ENCODE data around the gene SEC61A1. TPM values are rescaled to one million over a fixed set of nuclear protein-coding genes. Genes with fewer than 3 reads are reported as not detected.

Gene SEC61A1
- total RNA-seq, 6 experiments from 2014 or later: 120 to 187 (median 151) TPM

DNA sequence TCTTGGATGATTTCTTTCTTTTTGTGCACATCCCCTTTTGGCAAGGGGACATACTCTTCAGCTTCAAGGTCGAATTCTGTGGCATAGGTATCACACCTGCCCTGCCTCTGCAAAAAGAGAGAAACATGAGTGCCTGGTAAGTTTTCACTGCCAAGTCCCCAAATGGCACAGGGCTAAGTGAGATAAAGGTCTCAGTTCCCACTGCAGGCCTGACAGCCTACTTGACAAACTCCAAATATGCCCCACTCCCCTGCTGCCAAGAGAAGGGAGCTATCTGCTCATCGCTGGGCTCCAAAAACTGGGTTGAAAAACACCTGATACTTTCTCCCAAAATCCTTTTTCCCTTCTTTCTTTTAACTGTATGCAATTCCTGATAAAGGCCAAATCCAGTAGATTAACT, 48.4 kb downstream of the SEC61A1 start:
- WGBS (ENCODE audit: insufficient coverage, low coverage, low lambda C conversion rate, missing lambda C conversion rate): 93% methylated on average over 1 of the region's 2 CpGs
- intact Hi-C loops (cut with DNase I): no loop called here
- no peak for TF ChIP-seq POLR2A (IDR thresholded peaks at IDR 0.05)
- TF ChIP-seq, protein P1, sequence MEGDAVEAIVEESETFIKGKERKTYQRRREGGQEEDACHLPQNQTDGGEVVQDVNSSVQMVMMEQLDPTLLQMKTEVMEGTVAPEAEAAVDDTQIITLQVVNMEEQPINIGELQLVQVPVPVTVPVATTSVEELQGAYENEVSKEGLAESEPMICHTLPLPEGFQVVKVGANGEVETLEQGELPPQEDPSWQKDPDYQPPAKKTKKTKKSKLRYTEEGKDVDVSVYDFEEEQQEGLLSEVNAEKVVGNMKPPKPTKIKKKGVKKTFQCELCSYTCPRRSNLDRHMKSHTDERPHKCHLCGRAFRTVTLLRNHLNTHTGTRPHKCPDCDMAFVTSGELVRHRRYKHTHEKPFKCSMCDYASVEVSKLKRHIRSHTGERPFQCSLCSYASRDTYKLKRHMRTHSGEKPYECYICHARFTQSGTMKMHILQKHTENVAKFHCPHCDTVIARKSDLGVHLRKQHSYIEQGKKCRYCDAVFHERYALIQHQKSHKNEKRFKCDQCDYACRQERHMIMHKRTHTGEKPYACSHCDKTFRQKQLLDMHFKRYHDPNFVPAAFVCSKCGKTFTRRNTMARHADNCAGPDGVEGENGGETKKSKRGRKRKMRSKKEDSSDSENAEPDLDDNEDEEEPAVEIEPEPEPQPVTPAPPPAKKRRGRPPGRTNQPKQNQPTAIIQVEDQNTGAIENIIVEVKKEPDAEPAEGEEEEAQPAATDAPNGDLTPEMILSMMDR (IDR thresholded peaks at IDR 0.05): no peak
- no peak for ATAC-seq
- Histone ChIP-seq H3K9me3 (no peaks in the 10 kb centered on the region), H3K27ac (peak overlapping the region in 1 of 3 donors; percentile 35), H3K4me3 (no peak overlapping the region), H3K27me3 (no peaks in the 10 kb centered on the region), H3K4me1 (peaks cover 0 to 46% (median 15%) of the 10 kb centered on the region in 4 donors), H3K36me3 (peaks cover 0 to 34% (median 0%) of the 10 kb centered on the region in 4 donors)
- no peak for DNase-seq

DNA sequence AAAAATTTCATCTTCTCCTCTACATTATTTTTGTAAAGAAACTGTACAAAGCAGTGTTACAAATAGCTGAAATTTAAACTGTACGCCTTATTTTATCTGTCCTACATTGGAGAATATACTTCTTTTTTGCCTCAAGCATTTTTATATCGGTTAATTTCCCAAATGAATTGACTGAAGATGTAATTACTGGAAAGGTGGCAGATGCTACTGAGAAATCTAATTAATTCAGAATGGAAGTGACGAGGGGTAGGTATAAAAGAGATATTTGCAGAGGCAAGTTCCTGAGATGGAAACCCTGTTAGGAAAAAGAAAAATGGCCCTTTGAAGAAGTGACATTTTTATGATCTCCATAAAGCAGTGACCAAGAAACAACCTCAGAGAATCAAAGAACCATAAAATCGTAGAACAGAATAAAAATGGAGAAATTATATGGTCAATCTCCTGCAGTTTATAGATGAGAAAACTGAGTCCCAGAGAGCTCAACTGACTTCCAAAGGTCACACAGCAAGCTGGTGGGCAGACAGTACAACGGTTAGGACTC, 51.0 kb downstream of the SEC61A1 start:
- H3K4me3 ChIP-seq: no peak overlapping the region
- no peaks in the 10 kb centered on the region for H3K9me3 ChIP-seq
- H3K27me3 ChIP-seq: no peaks in the 10 kb centered on the region
- 85% methylated on average over 4 of the region's 5 CpGs for WGBS (ENCODE audit: insufficient coverage, low coverage, low lambda C conversion rate, missing lambda C conversion rate)
- no peak for TF ChIP-seq POLR2A (IDR thresholded peaks at IDR 0.05)
- TF ChIP-seq, protein P1 (IDR thresholded peaks at IDR 0.05): no peak
- ATAC-seq (no peak), DNase-seq (no peak)
- H3K27ac ChIP-seq: no peak overlapping the region
- intact Hi-C loops (cut with DNase I): no loop called here
- H3K36me3 ChIP-seq: peaks cover 0 to 28% (median 0%) of the 10 kb centered on the region in 4 donors
- H3K4me1 ChIP-seq: peaks cover 0 to 34% (median 11%) of the 10 kb centered on the region in 4 donors

DNA sequence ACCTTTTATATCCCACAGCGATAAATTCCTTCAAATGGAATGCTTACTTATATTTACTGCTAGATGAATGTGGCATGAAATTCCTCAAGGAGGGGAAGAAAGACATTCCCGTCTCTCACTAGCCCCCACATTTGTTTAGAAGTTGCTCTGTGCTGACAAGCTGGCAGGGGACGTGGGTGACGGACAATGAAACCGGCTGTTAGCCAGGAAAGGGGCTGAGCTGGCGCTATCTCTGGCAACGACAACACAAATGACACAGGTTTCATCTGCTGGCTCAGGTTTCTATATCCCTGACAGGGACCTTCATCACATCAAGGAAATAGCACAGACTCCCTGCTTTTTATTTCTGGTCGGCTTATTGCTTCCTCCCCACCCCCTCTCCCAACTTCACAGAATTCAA, 55.6 kb downstream of the SEC61A1 start:
- ATAC-seq (peak; percentile 88 to 96 (median 93)), DNase-seq (peak; percentile 66 to 69 (median 69))
- Histone ChIP-seq H3K9me3 (no peaks in the 10 kb centered on the region), H3K27ac (no peak overlapping the region), H3K27me3 (no peaks in the 10 kb centered on the region), H3K4me1 (peaks cover 0 to 10% (median 0%) of the 10 kb centered on the region in 4 donors), H3K36me3 (peaks cover 0 to 22% (median 0%) of the 10 kb centered on the region in 4 donors), H3K4me3 (no peak overlapping the region)
- intact Hi-C loops (cut with DNase I): no loop called here
- 35% methylated on average over 6 of the region's 8 CpGs for WGBS (ENCODE audit: insufficient coverage, low coverage, low lambda C conversion rate, missing lambda C conversion rate)
- TF ChIP-seq, protein P1 (IDR thresholded peaks at IDR 0.05): no peak
- TF ChIP-seq POLR2A (IDR thresholded peaks at IDR 0.05): no peak

DNA sequence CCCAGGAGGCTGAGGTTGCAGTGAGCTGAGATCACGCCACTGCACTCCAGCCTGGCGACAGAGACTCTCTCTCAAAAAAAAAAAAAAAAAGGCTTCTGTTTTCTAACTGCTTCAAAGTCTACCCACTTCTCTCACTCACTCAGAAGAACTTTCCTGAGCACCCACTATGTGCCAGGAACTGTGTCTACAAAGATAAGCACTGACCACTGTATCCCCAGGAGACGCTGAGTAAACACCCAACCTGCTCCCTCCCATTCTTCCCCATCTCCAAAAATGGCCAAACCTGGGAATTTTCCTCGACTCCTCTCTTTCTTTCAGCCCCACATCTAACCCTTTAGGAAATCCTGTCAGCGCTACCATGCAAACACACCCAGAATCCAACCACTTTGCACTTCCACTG, 58.9 kb downstream of the SEC61A1 start:
- intact Hi-C loops (cut with DNase I): no loop called here
- Histone ChIP-seq H3K9me3 (no peaks in the 10 kb centered on the region), H3K36me3 (peaks cover 0 to 6% (median 0%) of the 10 kb centered on the region in 4 donors), H3K4me3 (no peak overlapping the region), H3K4me1 (peaks cover 0 to 20% (median 0%) of the 10 kb centered on the region in 4 donors), H3K27ac (no peak overlapping the region), H3K27me3 (no peaks in the 10 kb centered on the region)
- ATAC-seq (no peak), DNase-seq (no peak)
- WGBS (ENCODE audit: insufficient coverage, low coverage, low lambda C conversion rate, missing lambda C conversion rate): 94% methylated on average over 5 of the region's 5 CpGs
- TF ChIP-seq, protein P1 (IDR thresholded peaks at IDR 0.05): no peak
- TF ChIP-seq POLR2A (IDR thresholded peaks at IDR 0.05): no peak
